HEK293T (cell line): ENCODE data around the gene CADM2.

Experiments used
- BHLHE40 ChIP-seq: fragments of 450-650 bp; IDR thresholded peaks from 2 replicates; pipeline ENCODE4 v1.6.1; 2016; ENCODE audit warnings: mild to moderate bottlenecking, moderate library complexity, borderline replicate concordance
- FOXA1 ChIP-seq: fragments of 450-650 bp; IDR thresholded peaks from 2 replicates; pipeline ENCODE4 v1.6.1; 2016; ENCODE audit warnings: mild to moderate bottlenecking
- FOXM1 ChIP-seq: fragments of 450-650 bp; IDR thresholded peaks from 2 replicates; pipeline ENCODE4 v1.6.1; 2017; ENCODE audit warnings: mild to moderate bottlenecking, borderline replicate concordance
- NFRKB ChIP-seq: fragments of 450-650 bp; IDR thresholded peaks from 2 replicates; pipeline ENCODE4 v1.6.1; 2016; ENCODE audit warnings: mild to moderate bottlenecking, moderate library complexity

- TF ChIP-seq FOXA1 (no peak), NFRKB (no peak), FOXM1 (no peak), BHLHE40 (no peak)
Measured at GRCh38 chr3:85476891-85477495, 518.2 kb downstream of the CADM2 start.
